ENCODE measurements around the gene PPIL4.

PPIL4 gene, protein sequence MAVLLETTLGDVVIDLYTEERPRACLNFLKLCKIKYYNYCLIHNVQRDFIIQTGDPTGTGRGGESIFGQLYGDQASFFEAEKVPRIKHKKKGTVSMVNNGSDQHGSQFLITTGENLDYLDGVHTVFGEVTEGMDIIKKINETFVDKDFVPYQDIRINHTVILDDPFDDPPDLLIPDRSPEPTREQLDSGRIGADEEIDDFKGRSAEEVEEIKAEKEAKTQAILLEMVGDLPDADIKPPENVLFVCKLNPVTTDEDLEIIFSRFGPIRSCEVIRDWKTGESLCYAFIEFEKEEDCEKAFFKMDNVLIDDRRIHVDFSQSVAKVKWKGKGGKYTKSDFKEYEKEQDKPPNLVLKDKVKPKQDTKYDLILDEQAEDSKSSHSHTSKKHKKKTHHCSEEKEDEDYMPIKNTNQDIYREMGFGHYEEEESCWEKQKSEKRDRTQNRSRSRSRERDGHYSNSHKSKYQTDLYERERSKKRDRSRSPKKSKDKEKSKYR

DNA sequence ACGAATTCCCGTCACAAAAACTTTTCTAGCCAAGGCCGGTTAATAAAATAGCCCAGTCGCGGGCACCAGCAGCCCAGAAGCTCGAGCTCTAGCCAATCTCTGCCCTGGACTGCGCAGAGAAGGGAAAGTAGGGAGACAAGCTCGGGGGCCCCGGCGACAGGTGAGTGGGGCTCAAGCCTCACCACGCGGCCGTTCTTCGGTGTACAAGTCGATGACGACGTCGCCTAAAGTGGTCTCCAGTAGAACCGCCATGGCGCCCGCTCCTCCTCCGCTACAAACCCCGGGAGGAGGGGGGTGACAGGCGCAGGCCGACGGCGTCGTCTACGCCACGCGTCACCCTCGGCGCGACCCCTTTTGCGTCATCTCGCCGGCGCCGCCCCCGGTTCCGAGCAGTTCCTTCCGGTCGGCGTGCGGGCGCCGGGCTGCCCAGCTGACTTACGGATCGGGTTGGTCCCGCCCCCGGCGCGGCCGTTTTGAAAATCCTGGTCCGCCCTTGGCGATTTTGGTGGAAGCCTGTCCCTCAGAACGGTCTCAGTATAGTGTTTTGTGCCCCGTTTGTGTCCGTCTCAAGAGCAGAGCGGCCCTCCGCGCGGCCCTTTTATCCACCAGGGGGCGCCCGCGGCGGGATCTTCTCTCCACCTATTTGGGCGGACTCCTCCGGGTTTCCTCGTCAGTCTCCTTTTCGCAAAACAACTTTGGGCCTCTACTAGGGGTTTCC is at the start of gene PPIL4:
Gene PPIL4, minus strand, starts transcription at position 290 of the 718 bp plus-strand sequence. Its CDS starts 38 bp downstream, at position 252.
- DNase-seq: peak; percentile 94

DNA sequence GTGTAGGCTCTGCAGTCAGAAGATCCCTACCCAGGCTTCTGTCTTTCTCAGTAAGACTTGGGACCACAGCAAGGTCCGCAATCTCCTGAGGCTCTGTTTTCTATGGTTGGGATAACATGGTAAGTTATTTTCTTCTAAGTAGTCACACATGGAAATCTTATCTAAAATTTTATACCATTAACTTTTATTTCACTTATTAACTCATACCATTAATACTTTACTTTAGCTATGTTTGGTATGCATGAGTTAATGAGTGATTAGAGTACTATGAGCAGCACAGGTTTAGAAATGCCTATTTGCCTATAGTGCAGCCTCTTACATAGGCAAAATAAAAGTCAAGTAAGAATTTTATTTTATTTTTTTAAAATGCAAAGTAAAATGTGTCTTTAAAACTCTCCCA is 47.6 kb upstream of the PPIL4 start:
- no peak for DNase-seq

DNA sequence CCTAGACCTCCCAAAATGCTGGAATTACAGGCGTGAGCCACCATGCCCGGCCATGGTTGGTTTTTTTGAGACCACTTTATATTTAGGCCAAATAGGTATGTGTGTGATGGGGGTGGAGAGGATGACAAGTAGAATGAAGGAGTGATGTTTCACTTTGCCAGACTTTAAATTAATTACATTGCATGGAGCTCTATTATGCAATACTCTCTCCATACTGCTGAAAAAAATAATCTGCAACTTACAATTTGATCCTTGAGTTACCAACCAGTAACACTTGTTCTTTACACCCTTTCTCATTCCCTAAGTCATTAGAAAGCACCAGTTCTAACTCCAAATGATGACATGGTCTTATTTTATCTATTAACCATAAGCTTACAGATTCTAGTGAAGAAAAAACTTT is 47.1 kb upstream of the PPIL4 start:
- DNase-seq: no peak

DNA sequence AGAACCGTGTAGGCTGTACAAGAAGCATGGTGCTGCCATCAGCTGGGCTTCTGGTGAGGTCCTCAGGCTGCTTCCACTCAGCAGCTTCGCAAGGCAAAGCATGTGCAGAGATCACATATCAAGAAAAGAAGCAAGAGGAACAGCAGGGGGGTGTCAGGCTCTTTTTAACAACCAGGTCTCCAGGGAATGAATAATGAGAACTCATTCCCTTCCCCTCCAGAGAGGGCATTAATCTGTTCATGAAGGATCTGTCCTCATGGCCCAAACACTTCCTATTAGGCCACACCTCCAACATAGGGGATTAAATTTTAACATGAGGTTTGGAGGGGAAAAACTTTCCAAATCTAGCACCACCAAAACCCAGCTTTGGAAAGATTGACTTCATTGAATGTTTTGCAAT is 40.3 kb upstream of the PPIL4 start:
- DNase-seq: no peak

DNA sequence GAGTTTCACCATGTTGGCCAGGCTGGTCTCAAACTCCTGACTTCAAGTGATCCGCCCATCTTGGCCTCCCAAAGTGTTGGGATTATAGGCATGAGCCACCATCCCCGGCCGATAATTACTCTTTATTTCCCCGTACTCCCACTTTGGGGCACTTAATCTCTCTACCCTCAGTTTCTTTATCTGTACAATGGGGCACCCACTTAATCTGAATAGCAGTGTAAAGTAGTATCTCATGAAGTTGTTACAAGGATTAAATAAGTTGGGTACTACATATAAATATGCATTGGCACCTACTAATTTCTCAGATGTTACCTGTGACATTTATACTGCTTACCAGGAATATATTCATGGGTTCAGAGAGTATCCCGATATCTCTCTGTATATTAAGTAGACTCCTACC is 35.5 kb upstream of the PPIL4 start:
- no peak for DNase-seq

DNA sequence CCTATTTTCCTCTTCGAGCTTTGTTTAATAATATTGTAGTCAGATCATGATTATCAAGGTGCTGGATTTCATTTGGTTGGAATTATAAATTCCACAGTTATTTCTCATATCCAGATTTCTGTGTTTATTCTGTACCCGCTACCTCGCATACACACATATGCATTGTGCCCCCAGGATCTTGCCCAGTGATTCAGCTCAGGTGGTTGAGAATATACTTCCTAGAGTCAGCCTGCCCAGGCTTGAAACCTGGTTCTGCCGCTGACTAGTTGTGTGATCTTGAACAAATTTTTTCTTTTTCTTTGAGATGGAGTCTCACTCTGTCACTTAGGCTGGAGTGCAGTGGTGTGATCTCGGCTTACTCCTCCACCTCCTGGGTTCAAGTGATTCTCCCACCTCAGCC is 35.0 kb upstream of the PPIL4 start:
- no peak for DNase-seq

DNA sequence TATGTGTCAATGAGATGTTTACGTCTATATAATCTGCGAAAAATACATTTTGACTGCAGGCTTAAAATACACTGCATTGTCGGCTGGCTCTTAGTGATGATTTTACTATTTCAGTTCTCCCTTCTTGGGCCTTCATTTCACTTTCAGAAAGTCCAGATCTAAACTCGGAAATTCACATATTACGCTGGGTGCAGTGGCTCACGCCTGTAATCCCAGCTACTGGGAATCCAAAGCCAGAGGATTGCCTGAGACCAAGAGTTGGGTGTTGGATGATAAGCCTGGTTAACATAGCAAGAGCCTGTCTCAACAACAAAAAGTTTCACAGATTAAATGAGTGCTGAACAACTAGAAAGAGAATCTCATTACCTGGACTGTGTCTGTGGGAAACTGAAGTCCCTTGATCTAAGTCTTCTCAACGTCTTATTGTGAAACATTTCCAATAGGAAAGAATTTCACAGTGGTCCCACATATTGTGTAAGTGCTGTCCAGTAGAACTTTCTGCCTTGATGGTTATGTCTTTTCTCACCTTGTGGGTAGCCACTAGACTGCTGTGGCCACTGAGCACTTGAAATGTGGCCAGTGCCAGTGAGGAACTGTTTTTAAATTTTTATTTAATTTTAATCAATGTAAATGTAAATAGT is 22.2 kb upstream of the PPIL4 start:
- no peak for DNase-seq

DNA sequence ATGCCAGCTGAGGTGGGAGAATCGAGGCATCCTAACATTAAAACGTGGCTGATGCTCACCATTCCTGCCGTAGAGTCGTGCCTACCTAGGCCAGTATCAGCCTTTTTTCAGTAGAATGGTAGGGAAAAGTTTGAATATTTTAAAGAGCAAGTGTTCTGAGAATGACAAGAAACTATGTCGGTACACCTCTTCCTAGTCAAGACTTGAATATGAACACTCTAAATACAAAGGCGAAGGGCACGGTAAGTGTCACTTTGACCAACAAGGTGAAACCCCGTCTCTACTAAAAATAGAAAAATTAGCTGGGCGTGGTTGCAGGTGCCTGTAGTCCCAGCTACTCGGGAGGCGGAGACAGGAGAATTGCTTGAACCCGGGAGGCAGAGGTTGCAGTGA is 21.3 kb upstream of the PPIL4 start:
- no peak for DNase-seq

DNA sequence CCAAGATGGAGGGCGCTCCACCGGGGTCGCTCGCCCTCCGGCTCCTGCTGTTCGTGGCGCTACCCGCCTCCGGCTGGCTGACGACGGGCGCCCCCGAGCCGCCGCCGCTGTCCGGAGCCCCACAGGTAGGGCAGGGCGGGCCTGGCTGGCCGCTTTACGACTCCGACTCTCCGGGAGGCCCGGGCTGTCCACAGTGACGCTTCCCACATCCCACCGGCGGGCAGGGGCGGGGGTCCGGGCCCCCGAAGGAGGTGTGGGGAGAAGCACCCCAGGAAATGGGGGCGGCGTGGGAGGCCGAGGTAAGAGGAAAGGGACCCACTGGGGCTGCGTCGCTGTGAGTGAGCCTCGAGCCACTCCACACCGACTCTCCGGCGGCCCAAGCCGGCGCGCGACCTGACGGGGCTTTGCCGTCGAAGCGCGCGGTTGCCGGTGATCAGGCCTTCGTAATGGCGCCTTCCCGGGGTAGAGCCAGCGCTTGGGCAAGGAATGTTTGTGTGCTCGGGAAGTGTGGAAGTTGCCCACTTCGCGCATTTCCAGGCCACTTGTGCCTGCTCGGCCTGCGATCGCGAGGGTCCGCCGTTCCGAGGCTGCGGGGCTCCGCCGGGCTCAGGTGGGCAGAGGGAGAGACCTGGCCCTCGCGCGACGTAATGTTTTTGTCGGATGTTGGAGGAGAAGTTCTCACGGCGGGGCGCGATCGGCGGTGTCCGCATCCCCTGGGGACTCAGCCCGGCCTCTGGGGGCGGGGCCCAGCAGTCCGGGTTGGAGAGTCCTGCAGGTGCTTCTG is 20.8 kb upstream of the PPIL4 start:
- peak; percentile 27 for DNase-seq

DNA sequence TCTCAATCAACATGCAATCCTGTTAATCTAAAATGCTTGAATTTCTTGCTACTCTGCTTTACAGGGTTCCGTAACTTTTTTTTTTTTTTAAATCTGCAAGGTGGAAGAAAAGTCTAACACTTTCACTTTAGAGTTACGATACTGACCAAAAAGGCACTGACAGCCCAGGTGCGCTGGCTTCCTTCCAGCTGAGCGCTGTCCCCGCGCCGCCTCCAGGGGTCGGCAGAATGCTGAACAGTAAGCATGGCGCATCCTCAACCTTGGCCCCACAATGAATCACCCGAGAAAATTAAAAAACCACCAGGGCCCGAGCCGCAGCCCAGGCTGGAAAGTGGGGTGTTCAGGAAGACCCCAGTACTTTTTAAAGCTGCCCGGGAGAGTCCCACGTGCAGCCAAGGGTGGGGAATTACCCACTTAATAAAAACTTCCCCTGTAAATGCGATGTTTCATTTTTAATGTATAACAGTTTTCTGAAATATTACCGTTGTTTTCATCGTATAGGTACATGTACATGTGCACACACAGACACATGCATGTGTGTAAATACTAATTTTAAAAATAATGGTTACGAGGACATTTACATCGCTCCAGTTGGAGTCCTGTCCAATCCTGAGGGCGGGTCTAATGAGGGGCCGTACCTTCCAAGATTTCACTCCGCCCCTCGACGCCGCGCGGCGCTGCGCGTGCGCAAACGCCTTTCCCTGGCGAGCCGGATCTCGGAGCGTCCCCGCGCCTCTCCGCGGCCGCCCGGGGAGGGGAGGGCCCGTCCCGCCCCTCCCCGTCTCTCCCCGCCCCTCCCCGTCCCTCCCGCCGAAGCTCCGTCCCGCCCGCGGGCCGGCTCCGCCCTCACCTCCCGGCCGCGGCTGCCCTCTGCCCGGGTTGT is 19.9 kb upstream of the PPIL4 start, which contains the start of gene GINM1:
Gene GINM1, plus strand, starts transcription at position 849 of the 883 bp plus-strand sequence. CDS start 40 bp downstream, outside the sequence.
- peak; percentile 91 for DNase-seq

DNA sequence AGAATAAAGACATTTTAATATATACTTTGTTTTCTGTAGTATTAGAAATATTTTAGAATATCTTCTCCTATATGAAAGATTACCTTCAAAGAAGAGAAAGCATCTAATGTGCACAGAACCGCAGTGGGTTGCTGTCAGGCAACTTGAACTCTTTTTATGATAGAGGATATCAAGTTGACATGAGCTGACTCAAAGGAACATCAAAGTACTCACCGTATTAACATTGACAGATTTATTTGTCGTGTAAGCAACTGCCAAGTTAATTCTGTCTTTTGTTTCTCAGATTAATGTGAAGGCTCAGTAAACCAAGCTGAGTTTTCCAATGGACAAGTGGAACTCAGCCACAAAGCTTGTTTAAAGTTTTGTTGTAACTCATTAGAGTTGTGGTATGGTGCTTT is 18.1 kb upstream of the PPIL4 start:
- no peak for DNase-seq

DNA sequence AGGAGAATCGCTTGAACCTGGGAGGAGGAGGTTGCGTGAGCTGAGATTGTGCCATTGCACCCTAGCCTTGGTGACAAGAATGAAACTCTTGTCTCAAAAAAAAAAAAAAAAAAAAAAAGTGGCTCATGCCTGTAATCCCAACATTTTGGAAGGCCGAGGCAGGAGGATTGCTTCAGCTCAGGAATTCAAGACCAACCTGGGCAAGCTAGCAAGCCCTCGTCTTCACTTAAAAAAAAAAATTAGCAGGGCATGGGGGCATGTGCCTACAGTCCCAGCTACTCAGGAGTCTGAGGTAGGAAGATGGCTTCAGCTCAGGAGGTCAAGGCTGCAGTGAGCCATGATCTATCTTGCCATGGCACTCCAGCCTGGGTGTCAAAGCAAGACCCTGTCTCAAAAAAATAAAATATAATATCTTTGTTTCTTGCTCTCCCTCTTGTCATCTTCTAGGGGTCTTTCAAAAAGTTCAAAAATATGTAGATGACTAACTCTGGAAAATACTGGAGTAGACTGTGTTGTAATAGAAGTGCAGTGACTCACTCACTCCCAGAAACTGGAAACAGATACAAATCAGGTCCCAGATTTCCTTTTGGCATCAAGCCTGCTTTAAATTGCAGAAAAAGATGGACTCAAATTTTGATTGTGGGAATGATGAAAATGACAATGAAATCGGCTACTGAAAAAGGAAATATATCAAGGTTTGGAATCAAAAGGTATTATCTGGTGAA is 17.5 kb upstream of the PPIL4 start:
- DNase-seq: peak; percentile 82

DNA sequence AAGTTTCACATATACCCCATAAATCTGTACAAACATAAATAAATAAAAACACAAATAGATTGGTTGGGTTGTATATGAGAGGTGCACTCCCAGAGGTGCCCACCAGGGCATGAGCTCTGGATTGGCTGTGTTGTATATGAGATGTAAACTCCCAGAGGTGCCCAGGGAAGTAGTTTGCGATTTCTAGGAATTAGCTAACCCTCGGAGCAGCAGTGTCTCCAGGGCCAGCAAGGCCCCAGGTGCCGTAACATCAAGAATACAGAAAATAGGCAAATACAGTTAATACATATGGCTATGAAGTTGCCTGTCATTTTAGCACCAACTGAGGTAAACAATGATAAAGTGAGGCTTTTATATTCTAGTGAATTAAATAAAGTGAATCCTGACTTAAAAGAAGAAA is 14.9 kb upstream of the PPIL4 start:
- no peak for DNase-seq

DNA sequence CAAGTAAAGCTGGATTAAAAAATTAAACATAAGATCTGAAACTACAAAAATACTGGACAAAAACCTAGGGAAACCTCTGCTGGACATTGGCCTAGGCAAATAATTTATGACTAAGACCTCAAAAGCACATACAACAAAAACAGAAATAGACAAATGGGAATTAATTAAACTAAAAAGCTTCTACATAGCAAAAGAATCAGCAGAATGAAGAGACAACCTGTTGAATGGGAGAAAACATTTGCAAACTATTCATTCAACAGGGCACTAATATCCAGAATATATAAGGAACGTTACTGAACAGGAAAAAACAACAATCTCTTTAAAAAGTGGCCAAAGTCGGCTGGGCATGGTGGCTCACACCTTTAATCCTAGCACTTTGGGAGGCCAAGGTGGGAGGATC is 13.5 kb upstream of the PPIL4 start:
- no peak for DNase-seq

DNA sequence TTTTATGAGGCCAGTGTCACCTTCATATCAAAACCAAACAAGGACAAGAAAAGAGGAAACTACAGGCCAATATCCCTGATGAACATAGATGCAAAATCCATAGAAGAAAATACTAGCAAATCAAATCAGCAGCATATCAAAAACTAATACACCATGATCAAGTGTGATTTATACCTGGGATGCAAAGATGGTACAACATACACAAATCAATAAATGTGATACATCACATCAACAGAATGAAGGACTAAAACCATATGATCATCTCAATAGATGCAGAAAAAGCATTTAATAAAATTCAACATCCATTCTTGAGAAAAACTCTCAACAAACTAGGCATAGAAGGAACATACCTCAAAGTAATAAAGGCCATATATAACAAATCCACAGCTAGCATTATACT is 12.2 kb upstream of the PPIL4 start:
- DNase-seq: no peak

DNA sequence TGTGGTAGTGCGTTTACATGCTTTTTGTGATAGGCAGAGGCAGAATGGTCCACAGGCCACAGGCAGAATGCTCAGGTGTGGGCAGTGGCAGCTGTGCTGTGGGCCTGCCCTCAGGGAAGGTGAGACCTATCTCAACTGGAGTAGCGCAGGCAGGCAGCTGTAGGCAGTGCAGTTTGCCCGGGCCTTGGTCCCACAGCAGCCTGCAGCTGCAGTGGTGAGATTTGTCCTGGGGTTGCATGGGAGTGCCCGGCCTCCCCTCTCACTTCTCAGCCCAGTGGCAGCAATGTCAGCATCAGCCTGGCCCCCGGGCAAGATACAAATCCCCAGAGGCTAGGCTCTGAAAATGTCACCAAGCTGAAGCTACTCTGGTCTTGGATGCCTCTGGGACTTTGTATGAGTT is 6.1 kb upstream of the PPIL4 start:
- DNase-seq: no peak

DNA sequence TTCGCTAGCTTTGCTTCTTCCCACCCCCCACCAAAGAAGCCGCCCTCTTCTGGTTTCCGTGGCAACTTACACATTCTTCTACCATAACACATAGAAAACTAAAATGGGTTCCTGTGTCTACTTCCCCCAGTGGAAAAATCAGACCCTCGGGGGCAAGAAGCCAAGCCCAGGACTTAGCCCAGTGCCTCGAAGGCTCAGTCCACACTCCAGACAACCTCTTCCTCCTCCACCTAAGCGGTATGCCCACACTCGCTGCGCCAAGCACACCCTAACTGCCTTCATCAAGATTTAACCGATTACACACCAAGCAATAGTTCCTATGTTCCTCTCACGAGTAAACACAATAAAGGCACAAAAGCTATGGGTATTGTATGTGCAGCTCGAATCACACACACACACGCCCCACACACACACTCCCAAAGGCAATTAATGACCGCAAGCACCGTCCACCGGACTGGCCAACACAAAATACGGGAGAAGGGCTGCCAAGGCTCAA is 537 bp downstream of the PPIL4 start:
- DNase-seq: peak; percentile 64

DNA sequence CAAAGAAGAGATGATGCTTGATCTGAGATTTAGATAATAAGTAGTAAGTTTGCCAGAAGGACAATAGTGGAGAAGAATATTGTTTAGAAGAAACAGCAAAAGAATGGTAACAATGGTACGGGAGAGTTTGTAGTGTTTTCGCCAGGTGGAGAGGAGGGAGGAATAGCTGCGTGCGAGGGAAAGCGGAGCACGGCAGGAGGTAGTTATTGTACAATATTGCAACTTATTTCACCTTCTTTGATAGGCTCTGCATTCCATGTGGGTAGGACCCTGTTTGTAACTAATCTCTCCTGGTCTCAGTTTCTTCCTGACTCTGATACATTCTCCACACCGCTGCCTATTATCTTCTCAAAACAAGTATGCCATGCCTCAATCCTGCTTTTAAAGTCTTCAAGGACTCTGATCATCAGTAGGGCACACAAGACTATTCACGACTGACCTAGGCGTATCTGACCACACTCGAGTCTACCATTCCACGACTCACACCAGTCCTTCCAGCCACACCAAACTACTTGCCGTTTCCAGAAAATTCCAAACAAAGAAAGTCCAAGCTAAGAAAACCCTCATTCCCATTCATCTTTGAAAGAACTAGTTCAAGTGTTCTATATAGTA is 1.1 kb downstream of the PPIL4 start:
- no peak for DNase-seq

DNA sequence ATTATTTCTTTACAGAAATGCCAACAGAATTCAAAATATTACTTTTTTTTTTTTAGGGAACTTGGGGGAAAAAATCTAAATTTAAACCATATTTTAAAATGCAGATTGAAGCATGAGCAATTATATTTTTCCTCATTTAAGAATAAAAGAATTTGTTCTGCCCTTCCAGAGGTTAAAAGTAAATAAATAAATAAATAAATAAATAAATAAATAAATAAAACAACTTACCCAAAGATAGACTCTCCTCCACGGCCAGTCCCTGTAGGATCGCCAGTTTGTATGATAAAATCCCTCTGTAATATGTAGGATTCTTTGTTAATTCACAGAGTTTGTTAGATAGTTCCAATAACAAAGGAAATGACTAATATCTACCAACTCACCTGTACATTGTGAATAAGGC is 4.7 kb downstream of the PPIL4 start:
- DNase-seq: no peak

DNA sequence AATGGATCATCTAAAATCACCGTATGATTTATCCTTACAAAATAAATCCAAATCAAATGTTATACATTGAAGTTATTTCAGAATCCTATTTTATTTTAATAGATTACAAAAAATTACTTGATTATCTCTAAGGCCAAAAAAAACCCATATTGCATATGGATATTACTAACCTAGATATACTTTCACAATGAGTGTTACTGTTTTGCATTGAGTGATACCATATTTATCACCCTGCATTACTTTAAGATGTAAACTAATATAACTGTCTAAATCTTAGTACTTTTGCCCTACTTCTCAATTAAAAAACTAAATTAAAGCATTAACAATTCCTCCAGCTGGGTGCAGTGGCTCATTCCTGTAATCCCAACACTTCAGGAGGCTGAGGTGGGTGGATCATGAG is 11.1 kb downstream of the PPIL4 start:
- no peak for DNase-seq

Measured in HCEC 1CT (cell line).